Measurements from ENCODE around the gene SEMA4D.
"Not testable (repeated sequence)": the region's sequence is repeated elsewhere in the genome, so short reads cannot be mapped to it uniquely, and the experiment has no call there.

Gene SEMA4D

DNA sequence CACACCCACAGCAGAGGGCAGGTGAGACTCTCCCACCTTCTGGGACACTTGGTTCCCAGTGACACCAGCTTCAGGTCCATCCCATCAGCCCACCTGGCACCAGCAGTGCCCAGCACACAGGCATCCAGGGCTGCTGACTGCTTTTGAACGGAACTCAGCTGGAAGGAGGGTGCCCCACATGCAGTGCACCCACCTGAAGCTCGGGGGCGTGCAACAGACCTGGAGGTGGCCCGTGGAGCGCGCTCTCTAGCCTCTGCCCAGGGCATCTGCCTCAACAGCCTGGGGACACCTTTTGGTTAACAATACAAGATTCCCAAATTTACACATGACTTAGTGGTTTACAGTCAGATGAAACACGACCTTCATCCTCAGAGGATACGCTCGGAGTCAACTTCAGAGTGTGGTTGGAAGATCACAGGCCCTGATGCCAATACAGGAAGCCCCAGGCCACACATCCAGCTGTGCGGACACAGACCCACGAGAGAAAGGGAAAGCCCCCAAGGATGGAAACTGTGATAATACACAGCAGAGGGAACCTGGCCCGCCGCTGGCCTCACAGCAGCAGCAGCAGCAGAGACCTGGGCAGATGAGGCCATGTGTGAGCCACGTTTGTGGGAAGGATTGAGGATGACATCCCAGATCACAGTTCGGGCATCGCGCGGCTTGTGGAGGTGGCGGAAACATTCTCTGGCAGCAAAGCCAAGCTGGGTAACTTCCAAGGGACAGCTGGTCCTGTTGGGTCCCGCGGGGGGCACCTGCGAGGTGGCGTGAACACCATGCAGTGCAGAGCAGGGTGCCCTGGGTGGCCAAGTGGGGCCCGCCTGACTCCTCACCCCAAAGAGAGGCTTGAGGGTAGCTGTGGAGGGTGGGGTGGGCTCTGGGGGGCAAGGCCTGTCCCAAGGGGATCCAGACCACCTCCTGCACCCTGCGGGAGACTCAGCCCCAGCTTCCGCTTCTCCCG lies 115.6 kb downstream of the SEMA4D start:
- DNase-seq: no peak

DNA sequence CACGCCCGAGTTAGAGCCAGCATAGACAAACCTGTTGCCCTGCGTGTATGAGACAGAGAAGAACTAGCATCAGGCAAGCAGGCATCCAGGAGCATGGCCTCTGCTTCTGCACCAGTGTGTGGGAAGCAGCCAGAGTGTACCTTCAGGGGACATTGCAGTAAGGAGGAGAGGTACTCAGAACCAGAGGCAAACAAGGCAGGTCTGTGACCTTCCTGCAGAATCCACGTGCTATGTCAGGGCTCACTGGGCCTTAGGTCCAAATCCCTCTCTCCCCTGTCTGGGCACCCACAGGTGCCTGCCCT lies 116.7 kb downstream of the SEMA4D start:
- DNase-seq: no peak

DNA sequence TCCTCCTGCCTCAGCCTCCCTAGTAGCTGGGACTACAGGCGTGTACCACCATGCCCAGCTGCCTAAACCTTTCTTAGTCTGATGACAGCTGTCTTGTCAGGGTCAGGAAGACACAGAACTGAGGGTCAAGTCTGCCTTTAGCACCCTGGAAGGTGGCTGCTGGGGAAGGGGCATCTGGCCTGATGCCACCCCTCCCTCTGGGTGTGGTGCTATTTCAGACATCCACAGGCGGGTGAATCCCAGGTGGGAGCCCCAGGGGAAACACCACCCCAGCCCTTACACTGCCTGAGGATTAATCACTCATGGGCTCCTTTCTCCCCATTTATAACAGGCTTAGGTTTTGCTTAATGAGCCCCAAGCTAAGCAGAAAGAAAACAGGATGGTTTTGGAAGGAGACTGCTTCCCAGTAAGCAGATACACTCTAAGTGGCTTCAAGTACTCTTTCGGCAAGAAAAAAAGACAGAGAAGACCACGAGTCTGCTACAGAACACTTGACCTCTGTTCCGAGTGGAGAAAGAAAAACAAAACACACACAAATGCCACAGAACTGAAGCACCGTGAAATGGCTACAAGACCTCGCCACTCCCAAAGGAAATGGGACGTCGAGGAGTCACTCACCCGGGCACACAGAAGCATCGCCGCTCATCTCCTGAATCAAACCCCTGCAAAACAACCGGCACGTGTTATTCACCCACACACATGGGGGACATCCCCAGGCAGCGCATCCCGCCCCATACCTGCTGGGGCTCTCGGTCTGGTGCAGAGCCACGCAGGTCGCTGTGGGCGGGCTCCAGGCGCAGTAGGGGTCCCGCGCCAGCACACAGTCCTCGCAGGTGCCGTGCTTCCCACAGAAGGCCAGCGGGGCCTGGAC lies 117.2 kb downstream of the SEMA4D start:
- DNase-seq: no peak

DNA sequence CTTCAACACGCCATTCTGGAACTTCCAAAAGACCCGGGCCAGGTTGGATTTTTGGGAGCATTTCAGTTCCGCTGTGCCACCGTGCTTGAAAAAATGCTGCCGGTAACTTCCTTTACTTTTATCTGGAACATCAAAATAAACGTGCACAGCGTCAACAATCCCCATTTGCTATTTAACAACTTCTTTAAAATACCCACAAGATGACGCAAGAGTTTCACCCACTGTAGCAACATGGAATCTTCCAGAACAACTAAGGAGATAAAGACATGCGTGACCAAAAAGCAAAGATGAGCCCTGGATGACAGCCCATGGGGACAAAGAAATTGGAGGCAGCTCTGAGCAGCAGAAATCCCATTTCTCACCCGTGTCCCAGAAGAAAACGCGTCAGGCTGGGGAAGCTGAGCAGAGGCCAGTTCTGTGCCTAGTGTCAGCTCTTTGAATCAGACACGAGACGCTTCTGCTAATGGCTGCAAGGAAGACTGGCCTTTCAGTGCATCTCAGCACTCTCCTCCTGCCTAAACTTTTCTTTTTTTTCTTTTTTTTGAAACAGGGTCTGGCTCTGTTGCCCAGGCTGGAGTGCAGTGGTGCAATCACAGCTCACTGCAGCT lies 118.3 kb downstream of the SEMA4D start:
- DNase-seq: no peak

DNA sequence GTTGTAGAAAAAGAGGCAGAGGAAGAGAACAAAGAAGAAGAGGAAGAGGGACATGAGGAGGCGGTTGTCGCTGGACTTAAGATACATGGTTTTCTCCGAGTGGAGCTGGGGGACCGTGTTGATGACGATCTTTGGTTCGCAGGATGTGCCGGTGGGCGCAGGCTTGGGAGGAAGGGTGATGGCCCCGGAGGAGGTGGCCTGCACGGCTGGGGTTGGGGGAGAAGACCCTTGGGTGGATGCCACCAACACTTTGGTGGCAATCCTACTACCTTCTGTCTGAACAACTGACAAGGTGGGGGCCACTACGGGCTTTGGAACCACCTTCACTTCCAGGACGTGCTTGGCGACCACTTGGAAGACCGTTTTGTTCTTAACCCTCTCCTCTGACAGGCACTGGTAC lies 118.9 kb downstream of the SEMA4D start:
- no peak for DNase-seq

DNA sequence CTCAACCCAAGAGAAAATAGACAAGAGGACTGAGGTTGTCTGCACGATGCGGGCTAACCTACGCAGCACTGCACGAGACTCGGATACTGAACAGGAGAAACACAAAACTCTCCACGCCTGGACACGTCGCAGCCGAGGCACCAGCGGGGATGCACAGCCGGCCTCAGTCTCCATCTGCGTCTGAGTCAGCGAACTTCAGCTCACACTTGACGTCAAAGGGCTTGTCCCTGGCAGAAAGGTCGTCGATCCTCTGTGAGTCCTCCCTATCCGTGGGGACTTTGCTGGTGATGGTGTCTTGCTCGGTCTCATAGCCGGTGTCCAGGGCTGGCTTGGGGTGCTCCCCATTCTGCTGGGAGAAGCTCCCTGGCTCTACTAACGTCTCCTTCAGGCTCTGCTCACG lies 119.4 kb downstream of the SEMA4D start:
- DNase-seq: no peak

DNA sequence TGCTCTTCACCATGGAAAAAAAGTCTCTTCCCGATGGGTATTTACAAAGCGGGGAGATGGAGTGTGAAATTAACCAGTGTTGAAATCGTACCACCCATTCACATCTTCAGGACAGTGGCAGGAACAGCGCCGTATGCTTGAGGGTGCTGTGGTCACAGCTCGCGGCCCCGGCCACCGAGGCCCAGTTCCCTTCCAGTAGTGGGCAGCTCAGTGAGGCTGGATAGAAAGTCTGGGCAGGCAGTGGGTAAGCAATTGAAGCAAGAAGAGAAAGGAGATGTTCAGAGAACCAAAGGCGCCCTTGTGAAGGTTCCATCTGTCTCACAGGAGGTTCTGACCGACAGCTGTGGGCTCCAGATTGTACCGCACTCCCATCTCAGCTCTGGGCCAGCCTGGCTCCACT lies 120.5 kb downstream of the SEMA4D start:
- DNase-seq: no peak

DNA sequence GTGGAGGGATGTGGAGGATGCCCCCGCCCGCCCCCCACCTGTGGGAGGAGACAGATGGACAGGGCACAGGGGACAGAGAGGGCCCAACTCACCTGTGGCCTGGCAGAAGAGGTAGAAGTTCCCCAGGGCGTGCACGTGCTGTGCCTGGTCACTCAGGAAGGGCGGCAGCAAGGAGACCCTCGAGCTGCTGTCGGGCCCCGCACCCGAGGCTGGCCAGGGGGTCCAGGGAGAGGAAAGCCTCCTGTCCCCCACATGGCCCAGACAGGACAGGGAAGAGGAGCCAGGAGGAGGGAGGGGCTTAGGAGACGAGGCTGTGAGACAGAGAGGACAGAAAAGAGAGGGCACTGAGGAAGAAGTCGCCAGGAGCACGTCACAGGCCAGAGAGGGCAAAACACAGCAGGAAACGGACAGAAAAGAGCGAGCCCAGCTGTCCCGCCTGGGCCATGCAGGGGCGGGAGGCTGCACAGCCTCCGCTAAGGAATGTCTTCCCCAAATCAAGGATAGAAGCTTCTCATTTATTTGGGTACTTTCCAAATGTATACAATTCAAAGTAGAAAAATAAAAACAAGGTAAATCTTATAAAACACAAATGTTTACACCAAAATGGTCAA lies 121.1 kb downstream of the SEMA4D start:
- DNase-seq: no peak

DNA sequence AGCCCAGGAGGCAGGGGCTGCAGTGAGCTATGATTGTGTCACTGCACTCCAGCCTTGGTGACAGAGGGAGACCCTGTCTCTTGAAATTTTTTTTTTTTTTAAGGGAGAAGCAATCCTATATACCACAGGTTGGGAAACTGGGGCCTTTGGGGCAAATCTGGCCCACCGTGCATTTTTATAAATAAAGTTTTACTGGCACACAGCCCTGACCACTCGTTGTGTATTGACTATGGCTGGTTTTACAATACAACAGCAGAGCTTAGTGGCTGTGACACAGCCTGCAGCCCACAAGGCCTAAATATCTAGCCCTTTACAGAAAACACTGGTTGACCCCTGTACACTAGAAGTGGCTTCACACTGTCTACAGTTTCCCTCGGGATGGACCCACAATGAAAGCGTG lies 121.6 kb downstream of the SEMA4D start:
- no peak for DNase-seq

DNA sequence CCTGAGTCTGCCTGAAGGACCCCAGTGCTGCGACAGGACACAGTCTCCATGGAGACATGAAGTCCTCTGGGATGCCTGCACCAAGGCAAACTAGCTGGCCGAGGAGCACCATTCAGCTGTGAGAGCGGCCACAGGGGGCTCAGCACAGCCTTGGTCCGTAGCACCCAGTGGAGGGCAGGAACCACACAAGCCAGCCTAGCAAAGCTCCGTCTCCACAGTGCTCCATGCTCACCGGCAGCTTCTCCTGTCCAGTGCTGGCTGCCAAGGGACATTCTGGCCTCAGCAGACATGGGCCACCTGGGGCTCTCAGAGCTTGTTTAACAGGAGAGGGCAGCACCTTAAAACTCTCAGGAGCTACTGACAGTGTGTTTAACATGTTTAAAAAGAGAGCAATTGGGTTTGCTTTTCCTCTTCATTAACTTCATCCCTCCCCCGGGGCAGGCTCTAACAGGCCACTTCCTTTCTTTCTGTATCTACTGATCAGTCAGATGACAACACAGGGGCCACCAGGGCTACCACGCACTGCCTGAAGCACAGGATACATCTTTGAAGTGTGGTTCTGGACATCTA lies 122.6 kb downstream of the SEMA4D start:
- DNase-seq: no peak

DNA sequence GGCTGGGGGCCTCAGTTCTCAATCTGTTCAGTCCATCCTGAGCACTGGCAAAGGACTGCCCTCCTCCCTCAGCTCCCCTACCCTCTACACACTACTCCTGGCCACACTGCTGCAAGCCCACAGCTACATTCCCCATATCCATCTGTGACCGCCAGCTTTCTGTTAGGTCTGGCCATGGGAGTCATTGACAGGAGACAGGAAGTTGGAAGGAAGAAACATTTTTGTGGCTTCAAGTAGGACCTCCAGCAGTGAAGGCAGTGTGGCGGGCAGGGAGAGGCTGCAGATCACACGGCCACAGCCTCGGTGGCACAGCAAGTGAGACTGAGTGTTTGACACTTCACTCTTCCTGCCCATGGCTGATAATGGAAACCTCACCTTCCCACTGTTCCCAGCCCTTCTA lies 123.7 kb downstream of the SEMA4D start:
- DNase-seq: no peak

DNA sequence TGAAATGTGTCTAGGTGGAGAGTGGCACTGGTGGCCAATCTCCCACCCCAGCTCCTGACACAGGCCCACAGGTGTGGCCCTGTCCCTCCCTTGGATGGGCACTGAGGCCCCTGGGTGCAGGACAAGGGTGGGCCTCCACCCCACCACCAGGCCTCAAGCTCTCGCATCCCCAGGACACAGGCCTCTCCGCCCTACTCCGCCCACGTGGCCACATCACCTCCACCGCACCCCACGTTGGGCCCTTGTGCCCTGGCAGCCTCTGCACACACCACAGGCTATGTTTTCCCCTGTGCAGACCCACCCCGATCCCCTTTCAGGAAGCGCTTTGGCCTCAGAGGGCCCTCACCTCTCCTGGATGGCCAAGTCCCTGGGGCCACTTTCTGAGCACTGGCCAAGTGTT lies 124.9 kb downstream of the SEMA4D start:
- DNase-seq: no peak

DNA sequence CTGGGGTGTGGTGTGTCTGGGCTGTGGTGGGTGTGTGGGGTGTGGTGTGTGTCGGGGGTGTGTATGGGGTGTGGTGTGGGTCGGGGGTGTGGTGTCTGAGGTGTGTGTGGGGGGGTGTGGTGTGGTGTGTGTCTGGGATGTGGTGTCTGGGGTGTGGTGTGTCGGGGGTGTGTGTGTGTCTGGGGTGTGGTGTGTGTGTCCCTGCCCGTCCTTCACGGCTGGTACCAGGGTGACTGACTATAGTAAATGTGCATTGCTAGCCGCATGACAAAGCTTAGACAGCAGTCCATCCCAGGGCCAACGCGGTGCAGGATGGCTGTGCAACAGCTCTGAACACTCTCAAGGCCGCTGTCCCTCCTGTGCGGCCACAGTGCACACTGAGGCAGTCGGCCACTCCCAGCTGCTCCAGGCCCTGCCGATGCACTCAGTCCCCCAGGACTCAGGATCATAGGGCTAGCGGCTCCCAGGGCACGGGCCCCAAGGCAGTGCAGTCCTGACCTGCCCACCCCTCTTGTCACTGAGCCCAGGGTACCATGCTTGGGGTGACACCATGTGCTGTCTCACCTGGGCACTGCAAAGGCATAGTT lies 125.6 kb downstream of the SEMA4D start:
- no peak for DNase-seq

DNA sequence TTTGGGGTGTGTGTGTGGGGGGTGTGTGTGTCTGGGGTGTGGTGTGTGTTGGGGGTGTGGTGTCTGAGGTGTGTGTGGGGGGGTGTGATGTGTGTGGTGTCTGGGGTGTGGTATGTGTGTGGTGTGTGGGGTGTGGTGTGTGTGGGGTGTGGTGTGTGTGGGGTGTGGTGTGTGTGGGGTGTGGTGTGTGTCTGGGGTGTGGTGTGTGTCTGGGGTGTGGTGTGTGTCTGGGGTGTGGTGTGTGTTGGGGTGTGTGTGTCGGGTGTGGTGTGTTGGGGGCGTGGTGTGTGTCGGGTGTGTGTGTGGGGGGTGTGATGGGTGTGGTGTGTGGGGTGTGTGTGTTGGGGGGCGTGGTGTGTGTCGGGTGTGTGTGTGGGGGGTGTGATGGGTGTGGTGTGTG lies 126.1 kb downstream of the SEMA4D start:
- not testable (repeated sequence) for DNase-seq

DNA sequence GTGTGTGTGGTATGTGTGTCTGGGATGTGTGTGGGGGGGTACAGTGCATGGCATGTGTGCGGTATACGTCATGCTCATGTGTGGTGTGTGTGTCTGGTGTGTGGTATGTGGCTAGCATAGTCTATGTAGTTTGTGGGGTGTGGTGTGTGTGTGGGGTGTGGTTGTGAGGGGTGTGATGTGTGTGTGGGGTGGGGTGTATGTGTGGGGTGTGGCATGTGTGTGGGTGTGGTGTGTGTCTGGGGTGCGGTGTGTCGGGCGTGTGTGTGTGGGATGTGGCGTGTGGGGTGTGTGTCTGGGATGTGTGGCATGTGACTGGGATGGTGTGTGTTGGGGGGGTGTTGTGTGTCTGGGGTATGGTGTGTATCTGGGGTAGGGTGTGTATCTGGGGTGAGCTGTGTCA lies 127.3 kb downstream of the SEMA4D start:
- DNase-seq: no peak

DNA sequence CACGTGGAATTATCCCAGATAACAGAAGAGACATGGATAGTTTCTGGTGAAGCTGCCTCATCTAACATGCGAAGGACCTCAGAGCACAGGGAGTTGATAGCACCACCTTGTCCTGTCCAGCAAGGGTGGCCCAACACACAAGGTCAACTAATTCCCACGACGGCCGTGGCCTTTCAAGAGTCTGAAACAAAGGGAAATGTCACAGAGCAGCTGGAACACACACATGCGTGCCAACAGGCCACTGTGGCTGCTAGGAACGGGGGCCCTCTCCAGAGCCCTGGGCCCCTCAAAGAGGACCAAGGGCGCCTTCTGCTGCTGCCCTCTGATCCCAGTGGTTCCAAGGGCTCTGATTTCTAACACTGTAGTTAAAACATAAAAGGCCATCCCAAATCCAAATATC lies 128.9 kb downstream of the SEMA4D start:
- no peak for DNase-seq

DNA sequence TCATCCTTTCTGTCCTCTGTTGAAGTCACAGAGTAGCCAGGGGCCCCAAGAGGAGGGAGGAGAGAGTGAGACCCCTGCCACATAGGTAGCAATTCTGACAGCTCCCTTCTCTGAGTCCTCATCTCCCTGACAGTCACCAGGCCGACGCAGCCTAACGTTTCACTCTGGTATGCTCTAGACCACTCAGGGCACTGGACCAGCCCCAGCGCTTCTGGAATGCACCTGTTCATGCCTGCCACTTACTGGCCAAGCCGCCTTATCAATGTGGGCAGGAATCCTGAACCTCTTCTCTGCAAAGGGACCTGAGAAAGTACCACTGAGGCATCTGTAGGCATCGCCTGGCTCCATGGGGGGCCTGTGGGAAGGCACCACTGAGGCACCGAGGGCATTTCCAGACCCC lies 129.4 kb downstream of the SEMA4D start:
- DNase-seq: no peak

DNA sequence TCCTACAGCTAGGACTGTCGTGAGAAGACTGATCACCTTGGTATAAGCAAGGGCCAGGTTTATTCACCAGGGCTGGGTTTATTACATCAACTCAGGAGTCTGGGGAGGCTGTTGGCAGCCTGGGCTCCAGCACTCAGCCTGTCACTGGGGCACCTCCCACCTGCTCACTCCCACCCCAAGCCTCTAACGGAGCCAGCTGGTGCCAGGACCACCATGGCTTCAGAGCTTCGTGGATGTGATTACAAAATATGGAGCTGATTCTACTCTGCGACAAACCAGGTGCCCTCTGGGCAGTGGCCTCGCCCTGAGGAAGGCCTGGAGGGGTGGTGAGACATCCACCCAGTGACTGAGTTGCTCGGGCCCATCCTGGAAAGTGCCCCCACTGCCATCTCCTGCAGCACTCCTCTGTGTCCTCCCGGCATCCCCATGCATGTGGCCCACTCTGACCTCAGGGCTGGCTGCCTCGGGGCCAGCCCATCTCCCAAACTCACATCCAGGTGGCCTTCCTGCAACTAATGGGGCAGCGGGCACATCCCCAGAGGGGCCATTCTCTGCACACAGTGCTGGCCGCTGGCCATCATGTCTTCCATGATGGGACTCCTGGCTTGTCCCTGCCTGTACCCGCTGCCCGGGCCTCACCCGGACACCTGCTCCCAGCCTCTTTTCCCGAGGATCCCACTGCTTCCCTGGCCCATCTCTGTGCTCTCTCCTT lies 130.0 kb downstream of the SEMA4D start:
- DNase-seq: no peak

DNA sequence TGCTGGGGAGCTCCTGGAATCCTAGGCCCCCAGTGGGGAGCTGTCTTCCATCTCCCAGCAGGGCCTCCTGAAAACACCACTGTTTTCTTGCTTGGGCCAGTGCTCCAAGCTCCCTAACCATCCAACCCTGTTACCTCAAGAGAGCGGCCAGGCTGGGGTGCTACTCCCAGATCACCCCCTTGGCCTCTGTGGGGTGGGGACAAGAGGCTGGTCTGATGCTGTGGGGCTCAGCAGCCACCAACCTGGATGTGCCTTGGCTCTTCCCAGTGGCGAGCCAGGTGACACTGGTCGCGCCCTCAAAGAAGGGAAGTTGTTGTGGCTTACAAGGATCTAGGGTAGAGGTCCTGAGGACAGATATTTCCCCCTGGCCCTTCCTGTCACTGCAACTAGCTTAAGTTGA lies 130.6 kb downstream of the SEMA4D start:
- no peak for DNase-seq

DNA sequence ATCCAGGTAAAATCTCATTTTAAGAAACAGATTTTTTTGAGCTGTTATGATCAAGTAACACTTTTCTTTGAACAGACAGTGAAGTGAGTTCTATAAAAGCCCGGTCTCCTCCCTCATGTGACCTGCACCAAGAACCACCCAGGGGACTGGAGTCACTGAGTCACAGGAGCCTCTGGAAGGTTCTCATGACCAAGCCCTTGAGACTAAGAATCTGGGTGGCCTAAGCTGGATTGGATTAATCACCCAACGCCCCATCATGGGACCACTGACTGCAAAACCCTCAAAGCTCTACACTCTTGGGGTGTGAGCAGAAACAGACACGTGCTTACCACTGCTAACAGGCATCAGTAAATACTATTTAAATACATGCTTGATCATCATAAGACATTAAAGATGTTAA lies 131.2 kb downstream of the SEMA4D start:
- DNase-seq: no peak

DNA sequence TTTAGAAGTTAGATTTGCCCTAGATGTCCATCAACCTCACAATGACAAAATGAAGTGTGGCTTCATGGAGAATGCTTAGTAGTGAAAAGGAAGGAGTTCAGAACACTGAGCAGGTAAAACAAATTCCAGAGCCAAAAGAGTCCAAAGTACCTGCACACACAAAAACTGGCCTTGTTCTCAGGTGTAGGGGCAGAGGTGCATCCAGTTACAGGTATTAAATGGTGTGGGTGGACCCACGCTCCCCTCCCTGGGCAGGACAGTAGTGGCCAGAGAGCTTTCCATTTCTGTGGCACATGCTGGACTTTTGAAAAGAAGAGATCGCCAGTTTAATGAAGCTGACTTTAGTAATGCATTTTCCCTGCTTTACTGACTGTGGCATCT lies 132.4 kb downstream of the SEMA4D start:
- no peak for DNase-seq
